Measurements from ENCODE around the gene HIGD1A. TPM values are rescaled to one million over a fixed set of nuclear protein-coding genes. Genes with fewer than 3 reads are reported as not detected.
"Not testable (repeated sequence)": the region's sequence is repeated elsewhere in the genome, so short reads cannot be mapped to it uniquely, and the experiment has no call there.

The HIGD1A gene
- total RNA-seq, 1 donor from 2014 or later = 377 TPM

GRCh38 chr3:42814246-42814645 is 10.0 kb upstream of the HIGD1A start:
- intact Hi-C loops (cut with micrococcal nuclease) = no loop called here
- no peak for TF ChIP-seq CTCF (IDR thresholded peaks at IDR 0.05; ENCODE audit: borderline replicate concordance)
- Histone ChIP-seq H3K4me3 (no peak overlapping the region), H3K4me1 (peaks cover 19% of the 10 kb centered on the region), H3K36me3 (no peaks in the 10 kb centered on the region), H3K27me3 (ENCODE audit: low read depth) (no peaks in the 10 kb centered on the region), H3K9me3 (replicated peaks) (no peaks in the 10 kb centered on the region), H3K27ac (replicated peaks) (peak overlapping the region; percentile 48)
- DNase-seq = no peak

GRCh38 chr3:42811118-42811883 is 7.0 kb upstream of the HIGD1A start:
- H3K9me3 ChIP-seq (replicated peaks); intact Hi-C loops (cut with micrococcal nuclease); H3K36me3 ChIP-seq; H3K27me3 ChIP-seq (ENCODE audit: low read depth); H3K27ac ChIP-seq (replicated peaks); DNase-seq; H3K4me3 ChIP-seq: not testable (repeated sequence)
- peaks cover 19% of the 10 kb centered on the region for H3K4me1 ChIP-seq

- intact Hi-C loops (cut with micrococcal nuclease); H3K27ac ChIP-seq (replicated peaks); DNase-seq; H3K27me3 ChIP-seq (ENCODE audit: low read depth); H3K4me3 ChIP-seq; H3K9me3 ChIP-seq (replicated peaks); H3K36me3 ChIP-seq: not testable (repeated sequence)
- peaks cover 18% of the 10 kb centered on the region for H3K4me1 ChIP-seq
Observed at GRCh38 chr3:42810706-42811105, 6.4 kb upstream of the HIGD1A start.

- no peaks in the 10 kb centered on the region for H3K27me3 ChIP-seq (ENCODE audit: low read depth)
- TF ChIP-seq CTCF (IDR thresholded peaks at IDR 0.05; ENCODE audit: borderline replicate concordance) = no peak
Observed at GRCh38 chr3:42809202-42809601, 4.9 kb upstream of the HIGD1A start, which contains the start of gene ACKR2. Gene ACKR2, plus strand, starts transcription at chr3:42809445. Its CDS starts 55,058 bp downstream, at chr3:42864503.

GRCh38 chr3:42807929-42808328 is 3.6 kb upstream of the HIGD1A start:
- Histone ChIP-seq H3K4me1 (peaks cover 23% of the 10 kb centered on the region), H3K27ac (replicated peaks) (no peak overlapping the region), H3K9me3 (replicated peaks) (no peaks in the 10 kb centered on the region), H3K27me3 (ENCODE audit: low read depth) (no peaks in the 10 kb centered on the region), H3K4me3 (no peak overlapping the region), H3K36me3 (no peaks in the 10 kb centered on the region)
- TF ChIP-seq CTCF (IDR thresholded peaks at IDR 0.05; ENCODE audit: borderline replicate concordance) = no peak
- intact Hi-C loops (cut with micrococcal nuclease) = no loop called here
- DNase-seq = no peak

More at GRCh38 chr3:42809202-42809601, 4.9 kb upstream of the HIGD1A start, which contains the start of gene ACKR2:
- peaks cover 14% of the 10 kb centered on the region for H3K4me1 ChIP-seq
- intact Hi-C loops (cut with micrococcal nuclease) = no loop called here
- H3K27ac ChIP-seq (replicated peaks) = no peak within 1 kb of the TSS
- DNase-seq = no peak
- H3K36me3 ChIP-seq = no peaks in the 10 kb centered on the region
- H3K4me3 ChIP-seq = no peak within 1 kb of the TSS
- H3K9me3 ChIP-seq (replicated peaks) = no peaks in the 10 kb centered on the region

GRCh38 chr3:42805141-42805821 is 991 bp upstream of the HIGD1A start:
- intact Hi-C loops (cut with micrococcal nuclease) = no loop called here
- H3K36me3 ChIP-seq = no peaks in the 10 kb centered on the region
- DNase-seq = peak; percentile 26
- peak overlapping the region; percentile 98 for H3K27ac ChIP-seq (replicated peaks)
- no peaks in the 10 kb centered on the region for H3K9me3 ChIP-seq (replicated peaks)
- peak overlapping the region; percentile 93 for H3K4me3 ChIP-seq
- TF ChIP-seq CTCF (IDR thresholded peaks at IDR 0.05; ENCODE audit: borderline replicate concordance) = no peak
- H3K27me3 ChIP-seq (ENCODE audit: low read depth) = no peaks in the 10 kb centered on the region
- peaks cover 49% of the 10 kb centered on the region for H3K4me1 ChIP-seq

All from left ventricle myocardium inferior (tissue), 1 donor.